22Rv1 (cell line): ENCODE data around the gene MCM3.

ENCODE experiments used
- ZFX ChIP-seq: fragments of 450-650 bp; IDR thresholded peaks from 2 replicates; pipeline ENCODE4 v1.6.1; 2017; ENCODE audit warnings: antibody characterized with exemption, borderline replicate concordance
- TF ChIP-seq, protein P1 (sequence below): fragments of 450-650 bp; IDR thresholded peaks from 2 replicates; pipeline ENCODE4 v1.5.1; 2017; ENCODE audit warnings: mild to moderate bottlenecking

DNA sequence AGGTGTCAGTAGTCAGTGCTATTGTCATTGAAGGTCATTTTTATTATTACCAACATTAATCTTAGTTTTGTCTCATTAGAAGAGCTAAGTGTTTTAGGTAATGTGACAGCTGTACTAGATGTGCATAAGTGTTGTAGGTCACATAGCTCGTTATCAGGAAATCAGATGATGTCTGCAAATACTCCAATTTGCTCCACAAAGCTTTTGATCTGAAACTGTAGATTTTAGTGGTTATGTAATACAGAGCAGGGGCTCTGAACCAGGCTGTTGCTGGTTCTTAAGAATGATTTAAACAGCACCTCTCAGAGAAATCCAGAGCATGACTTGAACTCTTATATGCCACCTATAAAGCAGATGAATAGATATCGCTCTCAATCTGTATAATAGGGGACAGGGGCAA, 42.7 kb downstream of the MCM3 start:
- TF ChIP-seq, protein P1, sequence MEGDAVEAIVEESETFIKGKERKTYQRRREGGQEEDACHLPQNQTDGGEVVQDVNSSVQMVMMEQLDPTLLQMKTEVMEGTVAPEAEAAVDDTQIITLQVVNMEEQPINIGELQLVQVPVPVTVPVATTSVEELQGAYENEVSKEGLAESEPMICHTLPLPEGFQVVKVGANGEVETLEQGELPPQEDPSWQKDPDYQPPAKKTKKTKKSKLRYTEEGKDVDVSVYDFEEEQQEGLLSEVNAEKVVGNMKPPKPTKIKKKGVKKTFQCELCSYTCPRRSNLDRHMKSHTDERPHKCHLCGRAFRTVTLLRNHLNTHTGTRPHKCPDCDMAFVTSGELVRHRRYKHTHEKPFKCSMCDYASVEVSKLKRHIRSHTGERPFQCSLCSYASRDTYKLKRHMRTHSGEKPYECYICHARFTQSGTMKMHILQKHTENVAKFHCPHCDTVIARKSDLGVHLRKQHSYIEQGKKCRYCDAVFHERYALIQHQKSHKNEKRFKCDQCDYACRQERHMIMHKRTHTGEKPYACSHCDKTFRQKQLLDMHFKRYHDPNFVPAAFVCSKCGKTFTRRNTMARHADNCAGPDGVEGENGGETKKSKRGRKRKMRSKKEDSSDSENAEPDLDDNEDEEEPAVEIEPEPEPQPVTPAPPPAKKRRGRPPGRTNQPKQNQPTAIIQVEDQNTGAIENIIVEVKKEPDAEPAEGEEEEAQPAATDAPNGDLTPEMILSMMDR = no peak
- TF ChIP-seq ZFX = no peak
